ENCODE measurements around the gene MED27. TPM values are rescaled to one million over a fixed set of nuclear protein-coding genes. Genes with fewer than 3 reads are reported as not detected.

The MED27 gene
- total RNA-seq, 1 donor from 2014 or later, result 21.3 TPM

DNA sequence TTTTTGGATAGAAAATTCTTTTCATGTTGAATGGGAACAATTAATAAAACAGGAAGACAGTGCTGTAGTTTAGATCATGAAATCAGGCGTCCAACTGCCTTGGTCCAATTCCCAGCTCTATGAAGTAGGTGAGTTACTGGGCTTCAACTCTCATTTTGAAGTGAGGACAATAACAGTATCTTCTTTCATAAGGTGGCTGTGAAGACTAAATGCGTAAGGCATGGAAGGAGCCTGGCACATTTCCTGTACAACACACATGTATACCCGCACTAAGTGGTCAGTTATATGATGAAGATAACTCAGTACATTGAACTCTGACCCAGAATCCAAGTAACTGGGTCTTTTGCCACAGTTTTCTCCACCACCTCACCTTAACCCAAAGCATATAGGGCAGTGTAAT lies 120.6 kb downstream of the MED27 start:
- DNase-seq (ENCODE audit: low read depth), result no peak
- no peak overlapping the region for H3K4me3 ChIP-seq (ENCODE audit: low read depth, low read length)
- TF ChIP-seq, protein P1, sequence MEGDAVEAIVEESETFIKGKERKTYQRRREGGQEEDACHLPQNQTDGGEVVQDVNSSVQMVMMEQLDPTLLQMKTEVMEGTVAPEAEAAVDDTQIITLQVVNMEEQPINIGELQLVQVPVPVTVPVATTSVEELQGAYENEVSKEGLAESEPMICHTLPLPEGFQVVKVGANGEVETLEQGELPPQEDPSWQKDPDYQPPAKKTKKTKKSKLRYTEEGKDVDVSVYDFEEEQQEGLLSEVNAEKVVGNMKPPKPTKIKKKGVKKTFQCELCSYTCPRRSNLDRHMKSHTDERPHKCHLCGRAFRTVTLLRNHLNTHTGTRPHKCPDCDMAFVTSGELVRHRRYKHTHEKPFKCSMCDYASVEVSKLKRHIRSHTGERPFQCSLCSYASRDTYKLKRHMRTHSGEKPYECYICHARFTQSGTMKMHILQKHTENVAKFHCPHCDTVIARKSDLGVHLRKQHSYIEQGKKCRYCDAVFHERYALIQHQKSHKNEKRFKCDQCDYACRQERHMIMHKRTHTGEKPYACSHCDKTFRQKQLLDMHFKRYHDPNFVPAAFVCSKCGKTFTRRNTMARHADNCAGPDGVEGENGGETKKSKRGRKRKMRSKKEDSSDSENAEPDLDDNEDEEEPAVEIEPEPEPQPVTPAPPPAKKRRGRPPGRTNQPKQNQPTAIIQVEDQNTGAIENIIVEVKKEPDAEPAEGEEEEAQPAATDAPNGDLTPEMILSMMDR (conservative IDR thresholded peaks at IDR 0.05; ENCODE audit: low read depth, low read length), result no peak

DNA sequence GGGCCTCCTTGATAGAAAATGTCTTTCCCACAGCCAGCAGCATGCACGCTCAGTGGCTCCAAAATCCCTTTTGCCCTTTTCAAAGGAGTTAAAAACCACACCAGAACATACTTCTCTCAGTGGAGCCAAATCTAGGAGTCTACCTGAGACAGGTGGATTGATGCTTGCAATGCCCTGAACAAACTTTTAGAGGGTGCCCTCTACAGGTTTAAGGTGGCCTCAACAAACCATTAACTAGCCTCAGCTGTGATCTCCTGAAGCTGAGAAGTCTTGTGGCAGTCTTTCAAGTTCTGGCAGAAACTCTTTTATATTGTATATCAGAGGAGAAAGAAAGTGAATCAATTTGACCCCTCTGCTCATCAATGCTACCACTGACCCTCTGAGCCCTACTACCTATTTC lies 125.4 kb downstream of the MED27 start:
- TF ChIP-seq, protein P1 (conservative IDR thresholded peaks at IDR 0.05; ENCODE audit: low read depth, low read length), result peak; percentile 57
- no peak overlapping the region for H3K4me3 ChIP-seq (ENCODE audit: low read depth, low read length)
- DNase-seq (ENCODE audit: low read depth), result no peak

GRCh38 chr9:131951905-131952304 lies 127.8 kb downstream of the MED27 start:
- DNase-seq (ENCODE audit: low read depth), result no peak
- TF ChIP-seq, protein P1 (conservative IDR thresholded peaks at IDR 0.05; ENCODE audit: low read depth, low read length), result no peak
- no peak overlapping the region for H3K4me3 ChIP-seq (ENCODE audit: low read depth, low read length)

- TF ChIP-seq, protein P1 (conservative IDR thresholded peaks at IDR 0.05; ENCODE audit: low read depth, low read length), result no peak
- no peak overlapping the region for H3K4me3 ChIP-seq (ENCODE audit: low read depth, low read length)
- no peak for DNase-seq (ENCODE audit: low read depth)
Measured at GRCh38 chr9:131951155-131951554, 128.5 kb downstream of the MED27 start.

DNA sequence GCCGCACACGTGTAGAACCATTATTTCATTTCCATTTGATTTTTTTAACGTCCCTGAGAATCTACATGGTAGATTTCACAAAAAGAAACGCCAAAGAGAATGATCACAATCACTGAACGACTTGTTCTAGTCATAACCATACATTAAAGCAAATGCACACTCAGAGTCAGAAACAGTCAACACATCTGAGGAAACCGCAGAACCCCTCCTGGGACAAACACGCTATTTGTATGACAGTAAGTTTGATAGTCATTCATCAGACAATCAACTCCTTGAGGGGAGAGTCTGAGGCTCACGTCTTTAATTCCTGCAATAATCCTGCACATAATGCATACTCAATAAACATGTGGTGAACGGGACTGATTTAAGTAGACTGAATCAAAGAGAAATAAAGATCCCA lies 129.2 kb downstream of the MED27 start:
- H3K4me3 ChIP-seq (ENCODE audit: low read depth, low read length), result no peak overlapping the region
- TF ChIP-seq, protein P1 (conservative IDR thresholded peaks at IDR 0.05; ENCODE audit: low read depth, low read length), result no peak
- no peak for DNase-seq (ENCODE audit: low read depth)

DNA sequence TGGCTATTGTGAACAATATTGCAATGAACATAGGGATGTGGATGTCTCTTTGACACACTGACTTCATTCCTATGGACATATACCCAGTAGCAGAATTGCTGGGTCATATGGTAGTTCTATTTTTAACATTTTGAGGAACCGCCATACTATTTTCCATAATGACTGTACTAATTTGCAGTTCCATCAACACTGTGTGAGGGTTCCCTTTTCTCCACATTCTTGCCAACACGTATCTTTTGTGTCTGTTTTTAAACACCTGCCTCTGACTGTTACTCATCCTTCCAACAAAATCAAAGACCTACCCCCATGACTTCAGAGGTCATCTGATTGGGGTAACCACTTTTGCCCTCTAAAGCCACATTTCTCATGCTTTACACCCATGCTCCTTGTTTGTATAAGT lies 133.5 kb downstream of the MED27 start:
- TF ChIP-seq, protein P1 (conservative IDR thresholded peaks at IDR 0.05; ENCODE audit: low read depth, low read length), result no peak
- H3K4me3 ChIP-seq (ENCODE audit: low read depth, low read length), result no peak overlapping the region
- DNase-seq (ENCODE audit: low read depth), result no peak

DNA sequence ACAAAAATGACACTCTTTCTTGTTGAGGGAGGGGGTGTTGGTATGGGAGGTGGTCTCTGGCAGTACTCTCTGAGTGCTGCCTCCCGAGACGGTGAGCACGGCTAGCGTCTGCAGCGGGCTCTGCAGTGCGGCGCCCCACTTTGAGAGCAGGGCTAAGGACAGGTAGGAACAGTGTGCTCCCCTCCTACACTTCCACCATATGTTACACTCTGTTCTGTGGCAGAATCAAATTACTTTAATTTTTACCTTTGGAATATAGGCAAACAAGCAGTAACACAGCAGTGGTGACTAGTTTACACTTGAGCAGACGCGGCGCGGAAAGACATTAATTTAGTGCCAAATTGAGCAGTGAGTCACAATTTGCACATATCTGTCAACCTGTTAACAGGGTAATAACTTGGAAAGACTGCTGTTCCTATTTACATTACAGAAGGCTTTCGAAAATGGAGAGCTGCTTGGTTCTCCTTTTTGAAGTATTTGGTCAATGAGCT lies 136.3 kb downstream of the MED27 start:
- no peak for DNase-seq (ENCODE audit: low read depth)
- TF ChIP-seq, protein P1 (conservative IDR thresholded peaks at IDR 0.05; ENCODE audit: low read depth, low read length), result no peak
- no peak overlapping the region for H3K4me3 ChIP-seq (ENCODE audit: low read depth, low read length)
